NCI-H446 treated with DMSO at 0.1 percent for 48 hours (cell line): ENCODE data around the gene PIK3C2G.
A peak's percentile ranks its signal among the peaks of the same experiment; 100 is the strongest.

ENCODE experiments used
- DNase-seq: peaks from one replicate; lab custom pipeline; 2025; lab: John Stamatoyannopoulos, UW

Gene PIK3C2G

DNA sequence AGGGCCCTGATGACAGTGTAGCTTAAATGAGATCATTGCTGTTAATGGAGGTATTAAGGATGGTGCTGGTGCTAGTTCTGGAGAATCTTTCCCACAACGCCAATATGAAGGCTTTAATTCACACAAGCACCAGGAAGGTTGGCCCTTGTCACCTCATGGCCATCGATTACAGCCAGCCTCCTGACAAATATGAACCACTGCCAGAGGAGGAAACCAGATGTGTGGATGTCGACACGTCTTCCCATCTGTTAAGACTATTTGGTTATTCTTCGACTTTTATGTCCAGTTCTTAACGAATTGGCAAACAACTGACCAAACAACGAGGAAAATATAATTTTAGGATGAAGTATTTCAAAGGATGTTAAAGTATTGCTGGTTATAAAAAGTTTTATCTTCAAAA, 79.5 kb downstream of the PIK3C2G start:
- no peak for DNase-seq

DNA sequence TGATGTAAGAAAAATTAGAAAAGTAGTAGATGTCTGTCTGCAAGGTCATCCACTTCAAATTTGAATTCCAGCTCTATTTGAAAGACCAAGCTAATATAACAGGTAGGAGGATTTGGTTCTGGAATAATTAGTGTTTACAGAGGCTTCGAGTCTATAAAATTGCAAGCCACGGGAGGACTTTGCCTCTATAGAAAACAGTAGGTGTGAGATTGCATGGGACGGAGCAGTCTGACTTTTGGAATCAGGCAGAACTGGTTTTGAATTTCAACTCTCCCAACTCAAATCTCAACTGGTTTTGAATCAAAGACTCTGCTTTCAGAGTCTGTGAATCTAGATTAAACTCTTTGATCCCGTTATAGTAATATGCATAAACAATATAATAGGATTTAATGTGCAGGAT, 82.4 kb downstream of the PIK3C2G start:
- no peak for DNase-seq

GRCh38 chr12:18345021-18345735, 83.9 kb downstream of the PIK3C2G start:
- peak; percentile 81 for DNase-seq

DNA sequence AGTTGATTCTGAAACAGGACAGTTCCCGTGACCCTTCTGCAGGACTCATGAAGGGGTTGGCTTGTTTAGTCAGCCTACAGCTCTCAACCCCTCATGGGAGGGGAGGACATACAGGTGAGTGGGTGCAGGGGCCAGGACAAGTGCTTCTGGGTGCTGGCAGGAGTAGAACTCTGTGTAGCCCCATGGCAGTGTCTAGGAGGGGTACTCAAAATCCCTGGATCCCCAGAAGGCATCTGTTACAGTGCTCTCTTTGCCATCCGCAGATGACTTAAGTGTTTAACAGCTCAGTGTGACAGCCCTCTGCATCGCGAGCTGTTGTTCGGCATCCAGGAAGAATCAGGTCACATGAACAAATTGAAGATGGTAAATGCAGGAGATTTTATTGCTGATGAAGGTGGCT, 91.0 kb downstream of the PIK3C2G start:
- DNase-seq: no peak

- DNase-seq: no peak
Measured at GRCh38 chr12:18355429-18355828, 94.1 kb downstream of the PIK3C2G start.

- DNase-seq: no peak
Measured at GRCh38 chr12:18358077-18358476, 96.8 kb downstream of the PIK3C2G start.

DNA sequence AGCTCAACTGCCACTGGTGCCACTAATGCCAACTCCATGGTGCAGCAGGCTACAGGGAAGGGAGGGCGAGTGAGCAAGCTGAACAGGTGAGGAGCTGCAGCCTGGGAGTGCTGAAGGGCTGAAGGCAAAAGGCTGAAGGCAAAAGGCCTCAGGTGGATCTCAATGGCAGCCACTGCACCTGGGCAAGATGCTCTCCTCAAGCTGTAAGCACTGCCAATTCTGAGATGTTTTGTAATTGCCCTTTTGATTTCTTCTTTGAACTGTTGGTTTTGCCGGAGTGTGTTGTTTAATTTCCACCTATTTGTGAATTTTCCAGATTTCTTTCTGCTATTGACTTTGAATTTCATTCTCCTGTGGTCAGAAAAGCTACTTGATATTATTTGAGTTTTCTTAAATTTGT, 97.6 kb downstream of the PIK3C2G start:
- DNase-seq: no peak

DNA sequence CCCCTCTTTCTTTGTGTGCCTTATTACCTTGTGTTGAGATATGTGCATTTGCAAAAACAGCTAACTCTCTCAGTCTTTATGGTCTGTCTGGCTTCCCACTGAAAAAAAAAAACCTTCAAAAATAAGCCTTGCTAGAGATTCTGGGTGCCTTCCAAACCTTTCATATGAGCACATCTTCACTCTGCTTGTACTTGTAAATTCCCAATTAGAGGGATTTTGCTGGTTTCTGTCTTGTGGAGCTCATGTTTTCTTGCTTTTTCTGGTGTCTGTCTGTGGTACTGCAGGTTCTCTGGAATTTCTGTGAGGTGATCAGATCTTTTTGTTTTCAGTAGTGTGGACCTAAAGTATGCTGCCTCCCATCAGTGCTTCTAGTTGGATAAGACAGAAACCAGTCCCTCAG, 100.1 kb downstream of the PIK3C2G start:
- DNase-seq: no peak

- no peak for DNase-seq
Measured at GRCh38 chr12:18363321-18363720, 102.0 kb downstream of the PIK3C2G start.

- DNase-seq: no peak
Measured at GRCh38 chr12:18368594-18368993, 107.3 kb downstream of the PIK3C2G start.

DNA sequence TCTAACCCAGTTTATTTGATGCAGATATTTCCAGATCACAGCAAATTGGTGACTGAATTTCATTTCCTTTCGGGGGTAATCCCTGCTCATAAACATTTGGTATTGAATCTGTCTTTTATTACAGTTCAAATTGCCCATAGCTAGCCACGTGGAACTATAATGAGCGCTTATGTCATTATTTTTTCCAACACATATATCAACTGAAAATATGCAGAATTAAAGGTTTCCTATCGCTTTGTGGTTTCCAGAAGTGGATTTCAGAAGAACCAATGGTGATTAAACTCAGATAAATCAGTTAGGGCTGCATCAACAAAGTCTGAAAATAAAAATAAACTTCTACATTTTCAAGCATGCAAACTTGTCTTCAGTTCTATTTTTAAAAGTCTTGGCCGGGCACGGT, 111.9 kb downstream of the PIK3C2G start:
- DNase-seq: no peak

GRCh38 chr12:18375131-18375530, 113.8 kb downstream of the PIK3C2G start:
- DNase-seq: no peak

- DNase-seq: no peak
Measured at GRCh38 chr12:18375583-18375982, 114.3 kb downstream of the PIK3C2G start.

- DNase-seq: no peak
Measured at GRCh38 chr12:18382236-18382885, 121.0 kb downstream of the PIK3C2G start.

GRCh38 chr12:18383203-18383602, 121.9 kb downstream of the PIK3C2G start:
- DNase-seq: no peak

- DNase-seq: no peak
Measured at GRCh38 chr12:18387706-18388105, 126.4 kb downstream of the PIK3C2G start.

DNA sequence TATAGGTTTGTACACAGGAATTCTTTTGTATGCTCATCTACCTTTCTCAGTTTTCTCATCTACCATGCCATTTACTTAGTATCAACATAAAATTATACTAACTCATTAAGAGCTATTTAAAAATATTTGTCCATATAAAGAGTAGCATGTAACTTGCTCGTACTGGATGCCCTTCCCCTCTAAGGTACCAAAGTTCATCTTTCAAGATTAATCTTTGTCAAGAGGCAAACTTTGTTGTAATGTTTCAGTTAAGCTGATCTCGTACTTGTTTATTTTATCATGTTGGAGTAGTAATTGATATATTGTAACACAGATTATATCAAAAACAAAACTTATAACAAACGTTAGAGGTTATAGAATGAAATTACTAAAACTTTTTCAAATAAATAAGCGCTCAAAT, 128.5 kb downstream of the PIK3C2G start:
- no peak for DNase-seq

- DNase-seq: no peak
Measured at GRCh38 chr12:18391151-18391550, 129.8 kb downstream of the PIK3C2G start.

GRCh38 chr12:18394742-18395141, 133.4 kb downstream of the PIK3C2G start:
- no peak for DNase-seq

- no peak for DNase-seq
Measured at GRCh38 chr12:18400186-18400585, 138.9 kb downstream of the PIK3C2G start.

GRCh38 chr12:18402872-18403611, 141.7 kb downstream of the PIK3C2G start:
- DNase-seq: no peak

GRCh38 chr12:18411453-18411852, 150.1 kb downstream of the PIK3C2G start:
- DNase-seq: no peak

DNA sequence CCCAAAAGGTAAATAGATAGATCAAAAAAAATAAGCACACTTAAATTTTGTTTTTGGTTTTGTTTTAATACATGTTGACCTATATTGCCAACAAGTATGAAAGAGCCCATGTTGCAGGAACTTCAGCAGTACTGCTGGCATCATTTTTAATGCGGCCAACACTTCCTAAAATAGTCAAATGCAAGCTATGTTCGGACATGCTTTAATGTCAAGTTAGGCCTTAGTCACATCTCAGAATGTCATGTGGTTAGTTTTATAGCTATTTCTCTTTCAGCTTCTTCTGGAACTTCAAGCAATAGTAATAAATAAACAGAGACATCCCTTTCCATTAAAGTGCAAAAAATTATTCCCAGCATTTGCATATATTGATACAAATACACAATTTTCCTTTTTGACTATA, 153.4 kb downstream of the PIK3C2G start:
- DNase-seq: no peak
